SKM-1 (cell line): ENCODE measurements around the gene HTR1E.
"Not testable (repeated sequence)": the region's sequence is repeated elsewhere in the genome, so short reads cannot be mapped to it uniquely, and the experiment has no call there.

Source experiments
- DNase-seq: peaks from one replicate; lab custom pipeline; 2025; ENCODE audit not compliant: unreplicated experiment; lab: John Stamatoyannopoulos, UW

The HTR1E gene

GRCh38 chr6:86937219-86938079 lies at the start of gene HTR1E:
TSS of gene HTR1E (plus strand) at chr6:86937528. CDS start at chr6:87015335, 77,807 bp downstream.
- DNase-seq = no peak

GRCh38 chr6:86888301-86888700 lies 49.0 kb upstream of the HTR1E start:
- no peak for DNase-seq

GRCh38 chr6:86897265-86897664 lies 40.1 kb upstream of the HTR1E start:
- not testable (repeated sequence) for DNase-seq

- no peak for DNase-seq
Measured at GRCh38 chr6:86913795-86914194, 23.5 kb upstream of the HTR1E start.

- DNase-seq = no peak
Measured at GRCh38 chr6:86916393-86916792, 20.9 kb upstream of the HTR1E start.

- not testable (repeated sequence) for DNase-seq
Measured at GRCh38 chr6:86927138-86927537, 10.2 kb upstream of the HTR1E start.

GRCh38 chr6:86927859-86928258 lies 9.5 kb upstream of the HTR1E start:
- not testable (repeated sequence) for DNase-seq

GRCh38 chr6:86934365-86934764 lies 3.0 kb upstream of the HTR1E start:
- DNase-seq = no peak

GRCh38 chr6:86936834-86937218 lies 502 bp upstream of the HTR1E start:
- DNase-seq = no peak

- DNase-seq = no peak
Measured at GRCh38 chr6:86938814-86939213, 1.5 kb downstream of the HTR1E start.

GRCh38 chr6:86941461-86941860 lies 4.1 kb downstream of the HTR1E start:
- no peak for DNase-seq

- no peak for DNase-seq
Measured at GRCh38 chr6:86942769-86943516, 5.6 kb downstream of the HTR1E start.

- DNase-seq = no peak
Measured at GRCh38 chr6:86943819-86944407, 6.6 kb downstream of the HTR1E start.

- DNase-seq = no peak
Measured at GRCh38 chr6:86949771-86950170, 12.4 kb downstream of the HTR1E start.

GRCh38 chr6:86952991-86953390 lies 15.7 kb downstream of the HTR1E start:
- DNase-seq = no peak

GRCh38 chr6:86959656-86960055 lies 22.3 kb downstream of the HTR1E start:
- no peak for DNase-seq

- DNase-seq = no peak
Measured at GRCh38 chr6:86961455-86962200, 24.3 kb downstream of the HTR1E start.

GRCh38 chr6:86963352-86963751 lies 26.0 kb downstream of the HTR1E start:
- DNase-seq = no peak

- no peak for DNase-seq
Measured at GRCh38 chr6:86964029-86964579, 26.8 kb downstream of the HTR1E start.

GRCh38 chr6:86966271-86966670 lies 28.9 kb downstream of the HTR1E start:
- DNase-seq = no peak

- DNase-seq = no peak
Measured at GRCh38 chr6:86969573-86969972, 32.2 kb downstream of the HTR1E start.
